Glomerular visceral epithelial cell (primary cell): Measurements from ENCODE around the gene AMN.

Experiments used
- DNase-seq: peaks from one replicate; pipeline ENCODE4 v3.0.0-alpha.2; 2016; ENCODE audit errors: extremely low spot score

The AMN gene

GRCh38 chr14:102943979-102944378, 21.5 kb downstream of the AMN start:
- no peak for DNase-seq

GRCh38 chr14:102944448-102945330, 22.2 kb downstream of the AMN start:
- no peak for DNase-seq

GRCh38 chr14:102945346-102946130, 23.1 kb downstream of the AMN start:
- no peak for DNase-seq

GRCh38 chr14:102947321-102948103, 25.0 kb downstream of the AMN start:
- DNase-seq, result no peak

- DNase-seq, result no peak
These were observed 26.2 kb downstream of the AMN start for GRCh38 chr14:102948698-102949061.

GRCh38 chr14:102949062-102949800, 26.8 kb downstream of the AMN start:
- DNase-seq, result no peak

GRCh38 chr14:102949801-102950451, 27.5 kb downstream of the AMN start:
- no peak for DNase-seq

- no peak for DNase-seq
These were observed 28.6 kb downstream of the AMN start for GRCh38 chr14:102951034-102951433.

GRCh38 chr14:102951799-102952198, 29.3 kb downstream of the AMN start:
- no peak for DNase-seq

- DNase-seq, result no peak
These were observed 29.8 kb downstream of the AMN start for GRCh38 chr14:102952276-102952675.

- no peak for DNase-seq
These were observed 30.6 kb downstream of the AMN start for GRCh38 chr14:102953100-102953499.

GRCh38 chr14:102954081-102954789, 31.8 kb downstream of the AMN start:
- DNase-seq, result no peak

GRCh38 chr14:102955636-102956408, 33.4 kb downstream of the AMN start:
- no peak for DNase-seq

GRCh38 chr14:102957222-102957621, 34.8 kb downstream of the AMN start:
- DNase-seq, result no peak

GRCh38 chr14:102958461-102958860, 36.0 kb downstream of the AMN start:
- DNase-seq, result no peak

GRCh38 chr14:102962111-102962627, 39.7 kb downstream of the AMN start:
- no peak for DNase-seq

- DNase-seq, result no peak
These were observed 41.8 kb downstream of the AMN start for GRCh38 chr14:102964152-102964730.

- no peak for DNase-seq
These were observed 42.8 kb downstream of the AMN start for GRCh38 chr14:102965282-102965681.
